H9 (cell line): ENCODE results near the gene CNBD2. TPM values are rescaled to one million over a fixed set of nuclear protein-coding genes. Genes with fewer than 3 reads are reported as not detected.

ENCODE experiments used
- DNase-seq: peaks from one replicate; pipeline ENCODE4 v3.0.0-alpha.2; 2017
- H2AFZ ChIP-seq: one replicate; pipeline ENCODE4 v1.6.1; 2013; ENCODE audit warnings: mild to moderate bottlenecking, low read length, control low read depth, moderate library complexity
- H2AK5ac ChIP-seq: 2 replicates; pipeline ENCODE4 v1.6.1; 2013; ENCODE audit warnings: low read length, control low read depth, mixed read lengths; ENCODE audit not compliant: insufficient read length
- H2BK120ac ChIP-seq: one replicate; pipeline ENCODE4 v1.6.1; 2013; ENCODE audit warnings: low read depth, mild to moderate bottlenecking, low read length, control low read depth, inconsistent platforms; ENCODE audit not compliant: poor library complexity, severe bottlenecking
- H2BK12ac ChIP-seq: 2 replicates; pipeline ENCODE4 v1.6.1; 2013; ENCODE audit warnings: low read length, control low read depth, mixed read lengths, low read depth; ENCODE audit not compliant: insufficient read length
- H2BK15ac ChIP-seq: 2 replicates; pipeline ENCODE4 v1.6.1; 2013; ENCODE audit warnings: low read depth, low read length, control low read depth
- H2BK20ac ChIP-seq: one replicate; pipeline ENCODE4 v1.6.1; 2013; ENCODE audit warnings: low read depth, mild to moderate bottlenecking, low read length, control low read depth, inconsistent platforms; ENCODE audit not compliant: poor library complexity, severe bottlenecking
- H2BK5ac ChIP-seq: 2 replicates; pipeline ENCODE4 v1.6.1; 2013; ENCODE audit warnings: low read length, control low read depth, mixed read lengths; ENCODE audit not compliant: insufficient read length
- H3K14ac ChIP-seq: 2 replicates; pipeline ENCODE4 v1.6.1; 2013; ENCODE audit warnings: low read length, control low read depth; ENCODE audit not compliant: insufficient read depth
- H3K18ac ChIP-seq: 2 replicates; pipeline ENCODE4 v1.6.1; 2013; ENCODE audit warnings: low read depth, mild to moderate bottlenecking, mixed read lengths, low read length, control low read depth; ENCODE audit not compliant: insufficient read length
- H3K23ac ChIP-seq: 2 replicates; pipeline ENCODE4 v1.6.1; 2013; ENCODE audit warnings: low read length, control low read depth, mixed read lengths, low read depth; ENCODE audit not compliant: insufficient read length
- H3K23me2 ChIP-seq: 2 replicates; pipeline ENCODE4 v1.6.1; 2013; ENCODE audit warnings: low read depth, mild to moderate bottlenecking, mixed read lengths, low read length, control low read depth; ENCODE audit not compliant: insufficient read length, poor library complexity, severe bottlenecking
- H3K27ac ChIP-seq: 2 replicates; pipeline ENCODE4 v1.5.1; 2013; ENCODE audit warnings: low read length, control low read depth, mixed read lengths, low read depth; ENCODE audit not compliant: insufficient read length
- H3K27me3 ChIP-seq: 2 replicates; pipeline ENCODE4 v1.6.1; 2013; ENCODE audit warnings: low read length, control low read depth, inconsistent platforms; ENCODE audit not compliant: insufficient read depth
- H3K4ac ChIP-seq: 2 replicates; pipeline ENCODE4 v1.6.1; 2013; ENCODE audit warnings: low read depth, mild to moderate bottlenecking, control low read depth, inconsistent platforms, low read length, moderate library complexity
- H3K4me1 ChIP-seq: 2 replicates; pipeline ENCODE4 v1.6.1; 2013; ENCODE audit warnings: low read length, control low read depth, inconsistent platforms; ENCODE audit not compliant: insufficient read depth
- H3K4me2 ChIP-seq: 2 replicates; pipeline ENCODE4 v1.6.1; 2013; ENCODE audit warnings: low read length, control low read depth, mixed read lengths; ENCODE audit not compliant: insufficient read length, insufficient read depth
- H3K56ac ChIP-seq: 2 replicates; pipeline ENCODE4 v1.6.1; 2013; ENCODE audit warnings: low read depth, mild to moderate bottlenecking, mixed read lengths, low read length, control low read depth; ENCODE audit not compliant: insufficient read length
- H3K79me1 ChIP-seq: 2 replicates; pipeline ENCODE4 v1.6.1; 2013; ENCODE audit warnings: low read depth, mild to moderate bottlenecking, moderate library complexity, low read length, control low read depth, inconsistent platforms; ENCODE audit not compliant: insufficient read depth, poor library complexity, severe bottlenecking
- H3K79me2 ChIP-seq: 2 replicates; pipeline ENCODE4 v1.6.1; 2013; ENCODE audit warnings: low read length, control low read depth, inconsistent platforms; ENCODE audit not compliant: insufficient read depth
- H3K9ac ChIP-seq: 2 replicates; pipeline ENCODE4 v1.6.1; 2013; ENCODE audit warnings: low read length, control low read depth, mixed read lengths; ENCODE audit not compliant: insufficient read length; ENCODE audit errors: extremely low read depth
- H3K9me3 ChIP-seq: one replicate; pipeline ENCODE4 v1.6.1; 2013; ENCODE audit warnings: low read depth, low read length, inconsistent platforms; ENCODE audit not compliant: control insufficient read depth
- H3T11ph ChIP-seq: one replicate; pipeline ENCODE4 v1.6.1; 2013; ENCODE audit warnings: mild to moderate bottlenecking, low read length, control low read depth, inconsistent platforms
- H4K20me1 ChIP-seq: one replicate; pipeline ENCODE4 v1.6.1; 2013; ENCODE audit not compliant: control insufficient read depth, insufficient read length, insufficient read depth
- H4K5ac ChIP-seq: 2 replicates; pipeline ENCODE4 v1.6.1; 2013; ENCODE audit warnings: low read depth, mild to moderate bottlenecking, mixed read lengths, low read length, control low read depth; ENCODE audit not compliant: insufficient read length
- H4K8ac ChIP-seq: replicated peaks from 2 replicates; pipeline ENCODE4 v1.6.1; 2013; ENCODE audit warnings: low read length, control low read depth, mixed read lengths, low read depth; ENCODE audit not compliant: insufficient read length
- H4K91ac ChIP-seq: 2 replicates; pipeline ENCODE4 v1.6.1; 2013; ENCODE audit warnings: low read depth, mild to moderate bottlenecking, moderate library complexity, mixed read lengths, low read length, control low read depth; ENCODE audit not compliant: insufficient read length
- H3K27ac Mint-ChIP-seq, 3 experiments: 2 replicates in 2 of 3; 3 replicates in 1 of 3; pipeline ENCODE4 v1.8.0; 2020 to 2021; ENCODE audit warnings: mixed read lengths in 3 of 3, mild to moderate bottlenecking in 1 of 3, moderate library complexity in 1 of 3
- H3K27me3 Mint-ChIP-seq: 2 replicates; pipeline ENCODE4 v1.8.0; 2021; ENCODE audit warnings: low read depth, mild to moderate bottlenecking, moderate library complexity, mixed read lengths
- H3K36me3 Mint-ChIP-seq, 3 experiments: 2 replicates in 2 of 3; 3 replicates in 1 of 3; pipeline ENCODE4 v1.8.0; 2020 to 2021; ENCODE audit warnings: low read depth in 3 of 3, mixed read lengths in 3 of 3; ENCODE audit not compliant: insufficient read depth in 1 of 3
- H3K4me1 Mint-ChIP-seq, 2 experiments: 2 replicates each; pipeline ENCODE4 v1.8.0; 2020; ENCODE audit warnings: mixed read lengths in 2 of 2
- H3K4me3 Mint-ChIP-seq, 2 experiments: 2 replicates in 1 of 2; 3 replicates in 1 of 2; pipeline ENCODE4 v1.8.0; 2020 to 2021; ENCODE audit warnings: mild to moderate bottlenecking in 2 of 2, mixed read lengths in 2 of 2, moderate library complexity in 1 of 2
- H3K9me3 Mint-ChIP-seq, 2 experiments: 2 replicates in 1 of 2; 3 replicates in 1 of 2; pipeline ENCODE4 v1.8.0; 2020; ENCODE audit warnings: mild to moderate bottlenecking in 2 of 2, mixed read lengths in 2 of 2, moderate library complexity in 1 of 2
- CTCF ChIP-seq: fragments of 200-600 bp; sonication (generic); conservative IDR thresholded peaks from 3 replicates; pipeline ENCODE4 v1.8.0; 2021; ENCODE audit warnings: antibody characterized with exemption, mild to moderate bottlenecking
- WGBS: extraction: QIAGEN DNeasy Blood & Tissue Kit; methylation state at CpG from one replicate; pipeline ENCODE4 v1.1.7; 2013; ENCODE audit warnings: missing lambda C conversion rate, low lambda C conversion rate, mixed read lengths; ENCODE audit not compliant: insufficient read length; ENCODE audit errors: extremely low coverage; 5-methylcytosine and 5-hydroxymethylcytosine counted together
- total RNA-seq: library from RNA; stranded (reverse); gene quantifications from 2 replicates; pipeline ENCODE4 v1.2.1, GENCODE V29; 2021

CNBD2 gene
- total RNA-seq, 1 experiment from 2014 or later = 3.1 TPM

- Mint-ChIP-seq H3K4me1 (peaks cover 15 to 16% of the 10 kb centered on the region in 2 experiments), H3K27me3 (peaks cover 9% of the 10 kb centered on the region), H3K27ac (no peak overlapping the region; a peak in 1 of 7 replicates), H3K9me3 (no peaks in the 10 kb centered on the region), H3K36me3 (no peaks in the 10 kb centered on the region), H3K4me3 (no peak overlapping the region)
- H3K56ac ChIP-seq = no peak overlapping the region
- no peak overlapping the region for H2BK12ac ChIP-seq
- H3K14ac ChIP-seq = no peak overlapping the region
- no peak for DNase-seq
- H2BK15ac ChIP-seq = no peak overlapping the region
- H2BK5ac ChIP-seq = no peak overlapping the region
- no peak overlapping the region for H3K27ac ChIP-seq
- no peak overlapping the region for H4K91ac ChIP-seq
- H4K5ac ChIP-seq = no peak overlapping the region
- H2BK20ac ChIP-seq = no peak overlapping the region
- H4K8ac ChIP-seq = no peak overlapping the region
- H2BK120ac ChIP-seq = no peak overlapping the region
- no peaks in the 10 kb centered on the region for H3K4me1 ChIP-seq
- H3K9me3 ChIP-seq = no peaks in the 10 kb centered on the region
- H3K18ac ChIP-seq = no peak overlapping the region
- WGBS = no CpG with 5 or more reads among the region's 4 CpGs
- H3K23me2 ChIP-seq = no peaks in the 10 kb centered on the region
- H3K79me1 ChIP-seq = no peaks in the 10 kb centered on the region
- TF ChIP-seq CTCF = no peak
- H2AK5ac ChIP-seq = no peak overlapping the region
- no peak overlapping the region for H3K4ac ChIP-seq
- H4K20me1 ChIP-seq = no peaks in the 10 kb centered on the region
- no peak overlapping the region for H3T11ph ChIP-seq
- H3K4me2 ChIP-seq = no peak overlapping the region
- no peak overlapping the region for H2AFZ ChIP-seq
- H3K23ac ChIP-seq = no peak overlapping the region
- H3K27me3 ChIP-seq = no peaks in the 10 kb centered on the region
- no peak overlapping the region for H3K9ac ChIP-seq
- no peaks in the 10 kb centered on the region for H3K79me2 ChIP-seq
Measured at GRCh38 chr20:35963878-35964277, 4.5 kb upstream of the CNBD2 start.
